CD4-positive, alpha-beta T cell treated with Interleukin-1 beta for 1 hour (primary cell): ENCODE measurements around the gene ARMC2.
A peak's percentile ranks its signal among the peaks of the same experiment; 100 is the strongest.
"Not testable (repeated sequence)": the region's sequence is repeated elsewhere in the genome, so short reads cannot be mapped to it uniquely, and the experiment has no call there.

Experiments
- DNase-seq, 2 donors: peaks; one replicate each; pipeline ENCODE4 v3.0.0-alpha.2; 2020 to 2022

The ARMC2 gene

GRCh38 chr6:108957221-108957620 lies 109.0 kb downstream of the ARMC2 start:
- no peak for DNase-seq

GRCh38 chr6:108958900-108959770 lies 110.9 kb downstream of the ARMC2 start:
- no peak for DNase-seq

- no peak for DNase-seq
These were observed 111.9 kb downstream of the ARMC2 start for GRCh38 chr6:108959972-108960582.

GRCh38 chr6:108960601-108961000 lies 112.4 kb downstream of the ARMC2 start:
- DNase-seq = no peak

GRCh38 chr6:108961077-108961476 lies 112.9 kb downstream of the ARMC2 start:
- no peak for DNase-seq

GRCh38 chr6:108961985-108962384 lies 113.8 kb downstream of the ARMC2 start:
- DNase-seq = no peak

GRCh38 chr6:108966251-108966650 lies 118.0 kb downstream of the ARMC2 start:
- no peak for DNase-seq

GRCh38 chr6:108966855-108967755 lies 118.9 kb downstream of the ARMC2 start:
- peak; percentile 21 to 77 for DNase-seq

GRCh38 chr6:108968325-108969316 lies 120.4 kb downstream of the ARMC2 start:
- no peak for DNase-seq

- DNase-seq = no peak
These were observed 121.6 kb downstream of the ARMC2 start for GRCh38 chr6:108969776-108970175.

- DNase-seq = no peak
These were observed 126.0 kb downstream of the ARMC2 start for GRCh38 chr6:108974201-108974600.

- not testable (repeated sequence) for DNase-seq
These were observed 130.4 kb downstream of the ARMC2 start for GRCh38 chr6:108978638-108979037.

GRCh38 chr6:108982154-108983113 lies 134.2 kb downstream of the ARMC2 start:
- no peak for DNase-seq

GRCh38 chr6:108983151-108983550 lies 134.9 kb downstream of the ARMC2 start:
- DNase-seq = no peak

GRCh38 chr6:108985301-108985700 lies 137.1 kb downstream of the ARMC2 start:
- DNase-seq = no peak

GRCh38 chr6:108987156-108987555 lies 138.9 kb downstream of the ARMC2 start:
- no peak for DNase-seq

GRCh38 chr6:108988296-108988695 lies 140.1 kb downstream of the ARMC2 start:
- DNase-seq = no peak

GRCh38 chr6:108988765-108989164 lies 140.5 kb downstream of the ARMC2 start:
- DNase-seq = no peak

- DNase-seq = no peak
These were observed 141.5 kb downstream of the ARMC2 start for GRCh38 chr6:108989700-108990099.

- DNase-seq = no peak
These were observed 145.7 kb downstream of the ARMC2 start for GRCh38 chr6:108993876-108994275.

GRCh38 chr6:108995296-108995695 lies 147.1 kb downstream of the ARMC2 start:
- DNase-seq = no peak
